Activated CD8-positive, alpha-beta memory T cell treated with anti-CD3 and anti-CD28 coated beads, Interleukin-2, amount 50 U/mL, for 4 hours (primary cell): ENCODE data around the gene THBS3.
"Not testable (repeated sequence)": the region's sequence is repeated elsewhere in the genome, so short reads cannot be mapped to it uniquely, and the experiment has no call there.

Source experiments
- DNase-seq: peaks from one replicate; pipeline ENCODE4 v3.0.0-alpha.2; 2020

The THBS3 gene

DNA sequence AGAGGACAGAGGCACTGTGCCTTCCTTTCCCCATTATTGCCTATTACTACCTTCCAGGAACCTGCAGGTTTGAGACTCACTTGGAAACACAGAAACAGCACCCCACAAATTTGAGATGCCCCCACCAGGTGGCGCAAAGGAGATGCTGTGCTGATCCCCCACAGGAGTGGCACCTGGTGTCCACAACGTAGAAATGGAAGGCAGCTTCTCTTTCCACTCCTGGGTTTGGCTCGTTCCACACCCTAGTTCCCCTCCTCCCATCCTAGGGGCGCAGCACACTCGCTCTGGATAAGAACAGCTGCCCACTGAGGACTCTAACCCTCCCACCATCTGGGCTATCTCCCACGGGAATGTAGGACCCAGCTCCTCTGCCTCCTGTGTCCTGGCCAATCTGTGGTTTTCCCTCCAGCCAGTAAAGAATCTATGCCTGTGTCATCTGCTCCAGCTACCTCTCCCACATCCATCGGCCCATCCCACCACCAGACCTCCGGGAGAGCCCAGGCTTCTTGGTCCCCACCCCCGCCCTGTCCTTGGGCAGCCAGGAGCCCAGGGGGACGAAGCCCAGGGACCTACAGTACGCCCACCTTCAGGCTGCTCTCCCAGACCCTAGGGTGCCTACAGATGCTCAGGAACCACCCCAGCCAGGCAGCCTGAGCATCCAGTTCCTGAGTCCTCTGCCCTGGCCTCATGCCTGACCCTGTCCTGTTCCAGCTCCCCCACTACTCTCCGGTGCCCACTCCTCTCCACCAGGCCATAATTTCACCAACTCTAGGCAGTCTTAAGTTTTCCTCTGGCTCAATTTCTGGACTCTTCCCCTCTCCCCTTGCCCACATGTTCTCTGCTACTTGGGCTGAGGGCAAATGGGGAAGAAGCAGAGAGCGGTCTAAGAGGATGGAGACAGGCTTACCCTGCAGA, 549 bp downstream of the THBS3 start:
- peak; percentile 93 for DNase-seq

DNA sequence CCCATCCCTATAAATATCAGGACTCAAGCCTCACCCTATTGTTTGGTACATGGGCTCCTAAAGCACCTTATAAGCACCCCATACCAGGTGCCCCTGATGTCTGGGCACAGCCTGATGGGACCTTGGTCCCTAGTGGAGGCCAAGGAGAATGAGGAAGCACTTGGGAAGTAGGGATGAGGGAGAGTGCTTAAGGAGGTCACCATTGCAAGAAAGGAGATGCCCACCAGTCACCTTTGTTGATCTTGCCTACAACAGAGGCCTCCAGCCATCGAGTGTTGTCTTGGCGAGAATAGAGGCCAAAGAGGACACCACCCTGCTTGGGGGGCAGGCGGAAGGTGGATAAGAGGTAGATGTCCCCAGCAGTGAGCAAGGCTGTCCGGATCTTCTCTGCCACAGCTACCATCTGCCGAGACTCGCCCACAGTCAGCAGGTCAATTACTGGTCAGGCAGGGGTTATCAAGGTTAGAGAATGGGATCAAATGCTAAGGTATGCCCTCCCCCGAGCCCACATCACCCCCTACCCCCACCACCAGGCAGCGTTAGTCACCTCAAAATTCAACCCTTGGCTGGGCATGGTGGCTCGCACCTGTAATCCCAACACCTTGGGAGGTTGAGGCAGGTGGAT, 1.6 kb downstream of the THBS3 start:
- no peak for DNase-seq

DNA sequence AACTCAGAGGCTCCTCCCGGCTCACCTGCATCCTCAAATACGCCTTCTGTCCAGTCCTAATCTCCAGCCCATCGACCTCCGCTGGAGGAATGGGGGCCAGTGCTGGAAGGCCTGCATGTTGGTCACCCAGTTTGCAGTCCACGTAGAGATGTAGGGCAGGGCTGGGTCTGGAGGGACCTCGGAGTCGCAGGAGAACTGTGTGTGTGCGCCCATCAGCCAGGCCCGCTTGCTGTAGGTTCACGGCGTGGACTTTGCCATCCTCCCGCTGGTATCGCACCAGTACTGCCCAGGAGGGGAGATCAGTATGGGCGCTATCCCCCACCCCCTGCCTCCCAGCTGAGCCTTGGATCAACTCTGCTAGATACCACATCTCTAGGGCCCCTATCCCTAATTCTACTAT, 2.7 kb downstream of the THBS3 start:
- no peak for DNase-seq

DNA sequence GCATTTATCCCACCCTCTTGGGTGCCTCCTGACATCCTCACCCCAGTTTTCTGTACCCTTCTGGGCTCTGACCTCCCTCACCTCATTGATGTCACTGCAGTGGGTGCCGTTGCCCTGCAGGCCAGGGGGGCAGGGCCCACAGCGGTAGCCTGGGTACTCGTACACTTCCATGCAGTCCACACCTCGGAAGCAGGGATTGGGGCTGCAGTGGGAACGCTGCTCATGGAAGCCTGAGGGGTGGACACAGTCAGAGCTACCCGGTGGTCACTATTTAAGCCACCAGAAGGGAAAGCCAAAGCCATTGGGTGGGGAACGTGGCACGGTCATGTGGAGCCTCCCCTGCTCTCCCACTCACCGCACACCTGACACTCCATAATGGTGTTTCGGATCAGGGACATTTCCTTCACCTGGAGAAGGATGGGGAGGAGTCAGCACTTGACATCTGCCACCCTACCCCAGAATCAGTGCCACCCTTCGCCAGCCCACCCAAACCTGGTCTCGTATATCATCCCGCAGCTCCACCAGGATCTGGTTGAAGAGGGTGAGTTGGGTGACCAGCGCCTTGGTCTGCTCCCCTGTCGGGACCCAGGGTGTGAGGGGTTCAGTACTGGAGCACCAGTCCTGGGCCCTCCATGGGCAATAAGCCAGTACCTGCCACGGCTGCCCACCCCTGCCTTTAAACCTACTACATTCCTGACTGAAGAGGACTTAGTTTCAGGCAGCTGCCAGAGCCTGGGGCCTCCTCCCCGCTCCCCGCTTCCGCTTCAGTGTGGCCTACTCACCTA, 4.8 kb downstream of the THBS3 start:
- DNase-seq: no peak

DNA sequence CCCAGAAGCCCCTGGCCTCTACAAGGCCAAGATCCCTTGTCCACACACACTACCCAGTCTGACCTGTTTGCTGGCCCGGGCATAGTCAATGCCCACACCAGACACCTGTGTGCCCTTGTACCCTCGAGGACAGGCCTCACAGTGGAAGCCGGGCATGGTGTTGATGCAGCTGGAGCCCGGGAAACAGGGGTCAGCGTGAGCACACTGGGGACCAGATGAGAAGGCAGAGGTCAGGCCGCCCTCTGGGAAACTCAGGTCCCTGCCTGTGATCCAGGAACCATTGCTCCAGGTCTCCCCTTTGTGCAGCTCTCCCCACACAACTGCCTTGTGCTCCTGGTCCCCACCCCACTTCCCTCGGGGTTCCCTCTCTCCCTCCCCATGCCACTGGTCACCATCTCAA, 5.5 kb downstream of the THBS3 start:
- no peak for DNase-seq

DNA sequence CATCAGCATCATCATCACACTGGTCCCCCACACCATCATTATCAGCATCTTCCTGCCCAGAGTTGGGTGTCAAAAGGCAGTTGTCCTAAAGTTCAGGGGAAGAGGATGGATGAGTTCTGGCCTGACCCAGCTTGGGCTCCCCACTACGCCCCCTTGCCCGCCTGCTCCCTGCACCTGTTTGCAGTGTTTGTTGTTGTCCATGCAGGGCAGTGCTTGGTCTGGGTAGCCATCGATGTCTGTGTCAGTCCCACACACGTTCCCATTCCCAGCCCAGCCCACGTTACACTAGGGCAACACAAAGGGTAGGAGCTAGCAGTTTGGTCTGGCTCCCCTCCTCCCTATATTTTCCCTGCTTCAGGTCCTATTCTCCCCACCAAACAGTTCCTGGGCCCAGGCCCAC, 6.8 kb downstream of the THBS3 start:
- no peak for DNase-seq

DNA sequence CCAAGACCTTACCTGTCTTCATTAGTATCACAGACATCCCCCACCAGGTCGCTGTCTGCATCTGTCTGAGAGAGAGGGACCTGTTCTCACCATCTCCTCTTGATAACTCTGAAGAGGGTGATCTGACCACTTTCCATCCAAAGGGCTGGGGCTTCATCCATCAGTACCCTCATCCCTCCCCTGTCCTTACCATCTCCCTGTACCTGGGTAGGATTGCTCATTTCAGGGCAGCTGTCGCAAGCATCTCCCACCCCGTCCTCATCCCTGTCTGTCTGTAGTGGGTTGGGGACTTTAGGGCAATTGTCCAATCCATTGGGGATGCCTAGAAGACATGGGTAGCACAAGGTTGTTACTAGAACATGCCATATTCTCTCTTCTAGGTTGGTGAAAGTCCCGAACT, 7.9 kb downstream of the THBS3 start:
- DNase-seq: no peak

DNA sequence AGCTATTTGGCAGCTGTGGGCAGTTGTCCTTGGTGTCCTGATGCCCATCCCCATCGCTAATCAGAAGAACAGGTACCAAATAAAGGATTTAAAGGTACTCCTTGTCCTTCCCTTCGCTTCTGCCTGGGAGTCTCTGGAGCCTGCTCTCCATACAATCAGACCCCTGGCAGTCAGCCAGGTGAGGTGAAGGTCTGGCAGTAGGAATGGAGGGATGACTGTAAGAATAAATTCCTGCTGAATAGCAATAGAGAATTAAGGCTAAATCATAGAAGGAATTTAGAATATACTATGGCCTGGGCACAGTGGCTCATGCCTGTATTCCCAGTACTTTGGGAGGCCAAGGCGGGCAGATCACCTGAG, 9.2 kb downstream of the THBS3 start:
- no peak for DNase-seq

DNA sequence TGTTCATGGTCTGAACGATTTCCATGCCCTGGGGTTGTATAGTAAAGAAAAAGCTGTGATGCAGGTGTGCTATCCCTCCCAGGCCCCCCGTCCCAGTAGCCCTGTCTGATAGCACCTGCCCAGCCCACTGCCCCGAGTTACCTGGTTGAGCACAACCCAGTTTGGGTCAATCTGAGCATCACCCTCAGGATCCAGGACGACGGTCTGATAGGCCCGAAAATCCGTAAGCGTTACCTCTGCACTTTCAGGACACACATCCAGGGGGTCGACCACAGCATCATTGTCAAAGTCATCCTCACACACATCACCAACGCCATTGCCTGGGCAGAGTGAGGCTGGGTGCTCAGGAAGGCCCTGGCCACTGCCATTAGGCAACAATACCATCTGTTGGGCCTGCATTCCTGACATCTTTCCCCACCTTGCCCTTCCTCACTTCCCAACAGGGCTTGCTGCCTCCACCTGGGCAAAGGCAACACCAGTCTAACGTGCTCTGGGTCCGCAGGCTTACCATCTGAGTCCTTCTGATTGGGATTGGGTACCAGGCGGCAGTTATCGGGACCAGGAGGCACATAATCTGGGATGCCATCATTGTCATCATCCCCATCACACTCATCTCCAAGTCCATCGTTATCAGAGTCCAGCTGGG, 9.7 kb downstream of the THBS3 start:
- no peak for DNase-seq

DNA sequence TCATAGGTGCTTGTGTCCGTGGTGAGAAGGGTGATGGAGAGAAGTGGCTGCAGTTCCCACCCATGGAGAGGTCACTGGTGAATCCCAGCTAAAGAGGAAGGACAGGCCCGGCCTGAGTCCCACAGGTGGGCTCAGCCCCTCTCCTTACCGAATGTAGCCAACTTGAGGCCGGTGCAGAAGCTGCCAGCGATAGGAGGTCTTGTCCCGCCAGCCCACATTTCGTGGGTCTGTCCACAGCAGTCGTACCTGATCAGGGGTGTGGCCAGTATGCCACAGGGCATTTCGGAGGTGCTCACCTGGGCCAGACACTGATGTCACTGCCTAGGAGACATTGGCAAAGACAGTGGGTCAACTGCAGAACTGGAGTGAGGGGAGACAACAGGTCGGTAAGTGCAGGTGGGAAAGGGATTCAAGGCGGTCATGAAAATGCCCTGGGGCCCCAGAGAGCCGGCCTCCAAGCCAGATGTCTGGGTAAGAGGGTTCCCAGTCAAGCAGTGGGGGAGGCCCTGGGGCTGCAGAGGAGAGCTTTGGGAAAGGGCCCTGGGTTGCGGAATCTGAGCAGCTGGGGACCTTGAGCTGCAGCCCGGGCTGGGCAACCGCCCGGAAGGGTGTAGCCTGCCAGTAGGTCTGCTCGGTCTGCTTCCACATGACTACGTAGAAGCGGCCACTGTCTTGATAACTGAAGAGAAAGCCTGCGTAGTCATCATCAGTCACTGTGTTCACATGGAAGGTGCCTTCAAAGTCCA, 10.6 kb downstream of the THBS3 start:
- DNase-seq: no peak

DNA sequence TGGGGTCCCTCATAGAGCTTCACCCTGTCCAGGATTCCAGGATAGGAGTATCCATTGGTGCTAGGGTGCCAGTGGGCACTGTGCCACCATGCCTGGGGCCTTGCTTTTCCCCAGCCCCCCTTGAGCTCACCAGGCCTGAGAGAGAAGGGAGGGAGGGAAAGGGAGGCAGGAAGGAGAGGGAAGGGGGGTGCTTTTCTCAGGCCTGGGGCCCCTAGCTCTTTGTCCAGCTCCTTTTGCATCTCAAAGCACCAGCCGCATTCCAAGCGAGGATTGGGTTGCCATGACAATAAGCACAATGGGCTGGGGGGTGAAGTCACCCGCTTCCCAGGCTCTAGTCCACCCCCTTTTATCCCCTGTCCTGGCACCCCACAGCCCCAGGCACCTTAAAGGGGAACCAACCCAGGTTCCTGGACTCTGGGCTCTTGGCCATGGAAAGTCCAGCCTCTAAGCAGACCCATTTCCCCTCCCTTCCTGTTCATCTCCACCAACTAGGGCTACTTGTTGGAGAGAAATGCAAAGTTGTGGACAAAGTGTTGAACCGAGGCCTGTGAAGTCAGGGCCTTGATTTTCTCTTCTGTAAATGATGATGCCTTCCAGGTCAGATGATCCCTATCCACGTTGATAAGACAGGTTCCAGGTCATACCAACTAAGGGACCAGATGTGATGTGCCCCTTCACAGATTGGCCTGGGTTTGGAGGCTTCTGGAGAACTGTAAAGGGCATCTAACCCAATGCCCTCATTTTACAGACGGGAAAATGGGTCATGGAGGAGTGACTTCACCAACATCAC, 11.4 kb downstream of the THBS3 start:
- no peak for DNase-seq

DNA sequence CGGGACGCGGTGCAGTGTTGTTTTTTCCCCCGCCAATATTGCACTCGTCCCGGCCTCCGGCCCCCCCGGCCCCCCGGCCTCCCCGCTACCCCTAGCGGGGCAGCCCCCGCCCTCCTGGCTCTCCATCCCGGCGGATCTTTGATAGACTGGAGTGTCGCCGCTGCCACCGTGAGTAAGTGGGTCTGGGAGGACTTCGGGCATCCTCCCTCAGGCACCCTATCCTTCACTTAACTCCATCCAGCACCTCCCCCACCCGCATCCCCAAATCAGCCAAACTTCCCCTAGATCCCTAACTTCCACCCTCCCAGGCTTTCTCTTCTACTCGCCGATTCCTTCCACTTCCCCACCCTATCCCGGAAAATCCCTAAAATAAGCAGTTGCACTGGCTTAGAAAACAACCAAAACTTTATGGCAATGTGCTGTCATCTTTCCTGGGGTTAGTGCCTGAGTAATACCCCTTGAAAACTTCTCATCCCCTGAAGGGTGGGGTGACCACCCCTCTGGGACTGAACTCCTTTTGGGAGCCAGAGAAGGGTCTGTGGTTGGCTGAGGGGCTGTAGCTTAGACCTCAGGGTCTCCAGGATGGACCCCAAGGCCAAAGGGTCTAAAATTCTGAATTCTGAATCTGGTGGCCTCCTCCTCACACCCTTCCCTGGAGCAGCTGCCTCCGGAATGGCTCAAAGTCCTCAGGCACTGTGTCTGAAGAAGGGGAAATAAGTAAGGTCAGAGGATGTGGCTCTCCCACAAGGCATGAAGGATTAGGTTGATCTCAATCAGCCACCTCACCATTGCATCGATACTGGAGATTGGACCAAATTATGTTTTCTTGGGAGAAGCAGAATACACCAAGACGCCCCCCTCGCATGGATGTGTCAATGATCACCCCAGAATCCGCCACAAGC, 12.2 kb downstream of the THBS3 start:
- DNase-seq: no peak

DNA sequence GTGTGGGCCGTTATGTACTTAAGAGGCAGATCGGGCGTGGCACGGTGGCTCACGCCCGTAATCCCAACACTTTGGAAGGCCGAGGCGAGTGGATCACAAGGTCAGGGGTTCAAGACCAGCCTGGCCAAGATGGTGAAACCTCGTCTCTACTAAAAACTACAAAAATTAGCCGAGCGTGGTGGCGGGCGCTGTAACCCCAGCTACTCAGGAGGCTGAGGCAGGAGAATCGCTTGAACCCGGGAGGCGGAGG, 13.8 kb downstream of the THBS3 start:
- not testable (repeated sequence) for DNase-seq

DNA sequence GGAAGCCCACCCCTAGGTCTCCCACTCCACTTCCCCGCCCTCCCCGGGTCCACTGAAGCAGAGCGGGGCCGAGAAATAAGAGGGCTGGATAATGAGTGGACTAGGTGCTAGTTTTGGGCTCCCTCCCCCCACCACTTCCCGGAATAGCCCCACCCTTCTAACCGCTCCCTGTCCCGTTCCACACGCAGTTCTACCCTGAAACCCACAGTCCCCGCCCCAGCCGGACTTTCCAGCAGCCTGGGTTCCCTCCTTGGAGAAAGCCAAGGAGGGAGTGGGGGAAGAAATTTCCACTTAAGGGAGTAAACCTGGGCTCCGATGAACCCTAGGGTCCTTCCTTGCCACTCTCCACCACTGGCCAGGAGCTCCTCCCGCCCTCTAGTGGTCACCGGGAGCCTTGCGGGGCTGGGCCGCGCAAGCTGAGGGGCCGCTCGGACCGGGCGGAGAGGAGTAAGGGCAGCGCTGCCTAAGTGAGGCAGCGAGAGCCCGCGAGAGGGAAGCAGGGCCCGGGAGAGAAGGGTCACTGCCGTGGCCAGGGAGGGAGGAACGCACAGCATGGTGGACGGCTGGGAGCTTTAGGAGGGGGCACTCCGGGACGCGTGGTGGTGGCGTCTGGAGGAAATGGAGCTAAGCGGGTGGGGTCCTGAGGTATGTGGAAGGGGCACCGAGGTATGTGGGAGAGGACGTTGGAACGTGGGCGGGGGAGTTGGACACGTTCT, 14.3 kb downstream of the THBS3 start:
- peak; percentile 75 for DNase-seq

DNA sequence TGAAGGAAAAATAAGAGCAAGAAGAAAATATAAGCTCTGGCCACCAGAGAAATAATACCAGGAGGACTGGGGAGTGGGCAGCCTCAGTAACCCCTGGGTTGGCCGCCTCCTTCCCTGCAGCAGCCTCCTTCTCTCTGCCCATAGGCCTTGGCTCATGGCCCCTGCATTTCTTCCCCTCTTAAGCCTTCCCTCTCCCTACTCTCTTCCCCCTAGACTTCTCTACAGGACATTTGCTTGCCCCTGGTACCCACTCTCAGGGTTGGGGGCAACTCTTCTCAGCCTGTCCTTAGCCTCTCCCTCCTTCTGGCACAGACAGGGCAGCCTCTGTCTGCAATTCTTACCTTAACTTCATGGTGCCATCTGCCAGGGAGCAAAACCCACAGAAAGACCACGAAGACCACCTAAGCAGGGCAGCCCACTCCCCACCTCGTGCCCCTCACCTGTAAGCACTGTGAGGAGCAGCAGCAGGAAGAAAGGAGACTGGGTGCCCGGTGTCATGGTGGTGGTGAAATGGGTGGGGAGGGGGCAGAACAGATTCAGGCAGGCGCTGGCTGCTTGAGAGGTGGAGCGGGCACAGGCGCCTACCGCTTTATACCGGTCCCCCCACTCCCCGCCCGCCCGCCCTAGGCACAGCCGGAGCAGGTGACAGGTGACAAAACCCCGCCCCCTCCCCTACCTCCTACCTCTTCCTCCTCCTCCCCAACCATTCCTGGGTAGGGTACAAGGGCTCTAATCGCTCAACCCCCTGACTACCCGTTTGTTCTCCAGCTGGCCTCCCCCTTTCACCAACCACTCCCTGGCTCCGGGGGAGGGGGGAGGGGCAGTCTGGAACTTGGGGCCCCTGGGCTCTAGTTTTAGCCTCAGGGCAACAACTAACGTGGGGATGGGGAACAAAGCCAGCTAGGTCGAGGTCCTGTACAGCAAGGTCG, 15.1 kb downstream of the THBS3 start:
- DNase-seq: peak; percentile 30

DNA sequence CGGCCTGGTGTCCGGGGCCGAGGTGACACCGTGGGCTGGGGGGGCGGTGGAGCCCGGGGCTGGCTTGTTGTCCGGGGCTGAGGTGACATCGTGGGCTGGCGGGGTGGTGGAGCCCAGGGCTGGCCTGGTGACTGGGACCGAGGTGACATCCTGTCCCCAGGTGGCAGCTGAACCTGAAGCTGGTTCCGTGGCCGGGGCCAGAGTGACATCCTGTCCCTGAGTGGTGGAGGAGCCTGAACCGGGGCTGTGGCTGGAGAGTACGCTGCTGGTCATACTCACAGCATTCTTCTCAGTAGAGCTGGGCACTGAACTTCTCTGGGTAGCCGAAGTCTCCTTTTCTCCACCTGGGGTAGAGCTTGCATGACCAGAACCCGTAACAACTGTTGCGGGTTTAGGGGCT, 15.8 kb downstream of the THBS3 start:
- no peak for DNase-seq

DNA sequence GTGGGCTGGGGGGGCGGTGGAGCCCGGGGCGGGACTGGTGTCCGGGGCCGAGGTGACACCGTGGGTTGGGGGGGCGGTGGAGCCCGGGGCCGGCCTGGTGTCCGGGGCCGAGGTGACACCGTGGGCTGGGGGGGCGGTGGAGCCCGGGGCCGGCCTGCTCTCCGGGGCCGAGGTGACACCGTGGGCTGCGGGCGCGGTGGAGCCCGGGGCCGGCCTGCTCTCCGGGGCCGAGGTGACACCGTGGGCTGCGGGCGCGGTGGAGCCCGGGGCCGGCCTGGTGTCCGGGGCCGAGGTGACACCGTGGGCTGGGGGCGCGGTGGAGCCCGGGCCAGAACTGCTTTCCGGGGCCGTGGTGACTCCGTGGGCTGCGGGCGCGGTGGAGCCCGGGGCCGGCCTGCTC, 17.8 kb downstream of the THBS3 start:
- DNase-seq: not testable (repeated sequence)

DNA sequence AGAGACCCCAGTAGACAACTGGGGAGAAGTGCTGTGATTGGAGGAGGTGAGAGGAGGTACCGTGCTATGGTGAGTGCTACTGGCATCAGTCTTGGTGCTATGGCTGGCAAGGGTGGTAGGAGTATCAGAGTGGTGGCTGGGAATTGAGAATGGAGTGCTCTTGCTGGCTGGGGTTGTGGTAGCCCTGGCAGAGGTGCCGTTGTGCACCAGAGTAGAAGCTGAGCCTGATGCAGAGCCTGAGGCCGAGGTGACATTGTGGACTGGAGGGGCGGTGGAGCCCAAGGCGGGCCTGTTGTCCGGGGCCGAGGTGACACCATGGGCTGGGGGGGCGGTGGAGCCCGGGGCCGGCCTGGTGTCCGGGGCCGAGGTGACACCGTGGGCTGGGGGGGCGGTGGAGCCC, 19.4 kb downstream of the THBS3 start:
- no peak for DNase-seq

DNA sequence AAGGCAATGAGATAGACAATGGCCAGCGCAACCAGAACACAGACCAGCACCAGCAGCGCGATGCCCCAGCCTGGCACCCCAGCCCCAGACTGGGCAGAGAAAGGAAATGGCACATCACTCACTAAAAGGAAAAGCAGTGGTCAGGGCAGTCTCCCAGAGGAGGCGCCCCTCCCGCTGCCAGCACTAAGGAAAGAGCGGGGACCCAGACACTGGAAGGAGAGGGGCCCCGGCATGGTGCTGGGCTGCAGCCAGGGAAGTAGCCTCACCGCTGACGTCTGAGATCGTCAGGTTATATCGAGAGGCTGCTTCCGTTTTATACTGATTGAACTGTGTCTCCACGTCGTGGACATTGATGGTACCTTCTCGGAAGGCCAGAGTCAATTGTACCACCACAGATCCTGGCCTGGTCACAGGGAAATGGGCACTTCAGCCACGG, 20.2 kb downstream of the THBS3 start:
- no peak for DNase-seq
